Esophagus squamous epithelium (tissue), 4 donors: ENCODE data around the gene HSPBP1.

Experiments used
- CTCF ChIP-seq, 6 experiments: fragments of 450-650 bp in 4 of 6; fragments of 200-600 bp in 2 of 6; sonication (generic) in 2 of 6; IDR thresholded peaks; one replicate each; pipeline ENCODE4 v1.5.1; 2016 to 2019; ENCODE audit warnings: antibody characterized with exemption in 6 of 6, mild to moderate bottlenecking in 4 of 6, moderate library complexity in 4 of 6
- POLR2A ChIP-seq, 4 donors: fragments of 450-650 bp; IDR thresholded peaks; one replicate each; pipeline ENCODE4 v1.6.1; 2017; ENCODE audit warnings: antibody characterized with exemption in 4 of 4, mild to moderate bottlenecking in 4 of 4, moderate library complexity in 3 of 4

GRCh38 chr19:55250262-55251036 lies 29.5 kb downstream of the HSPBP1 start:
- TF ChIP-seq CTCF (IDR thresholded peaks at IDR 0.05) (no peak), POLR2A (IDR thresholded peaks at IDR 0.05) (no peak)
